HEK293 (cell line): ENCODE results near the gene PDZRN3.

Source experiments
- ZNF133 ChIP-seq: fragments of 450-650 bp; formaldehyde crosslinking; IDR thresholded peaks from 2 replicates; pipeline ENCODE4 v1.5.1; 2016; ENCODE audit warnings: missing biosample characterization, missing genetic modification characterization
- ZNF140 ChIP-seq: fragments of 450-650 bp; formaldehyde crosslinking; IDR thresholded peaks from 2 replicates; pipeline ENCODE4 v1.5.1; 2016; ENCODE audit warnings: missing biosample characterization, missing genetic modification characterization
- ZNF660 ChIP-seq: fragments of 450-650 bp; IDR thresholded peaks from 2 replicates; pipeline ENCODE4 v1.5.1; 2018; ENCODE audit warnings: missing biosample characterization, mild to moderate bottlenecking, missing genetic modification characterization
- ZNF692 ChIP-seq: fragments of 450-650 bp; formaldehyde crosslinking; IDR thresholded peaks from 2 replicates; pipeline ENCODE4 v1.5.1; 2016; ENCODE audit warnings: missing biosample characterization, missing genetic modification characterization

- TF ChIP-seq ZNF692 (tag by site-specific recombination), result no peak
- TF ChIP-seq ZNF660, result no peak
- TF ChIP-seq ZNF140 (tag by site-specific recombination), result no peak
- TF ChIP-seq ZNF133 (tag by site-specific recombination), result no peak
Measured at GRCh38 chr3:73404435-73404834, 220.3 kb downstream of the PDZRN3 start.
